ENCODE results near the gene RSPRY1.
"Not testable (repeated sequence)": the region's sequence is repeated elsewhere in the genome, so short reads cannot be mapped to it uniquely, and the experiment has no call there.

DNA sequence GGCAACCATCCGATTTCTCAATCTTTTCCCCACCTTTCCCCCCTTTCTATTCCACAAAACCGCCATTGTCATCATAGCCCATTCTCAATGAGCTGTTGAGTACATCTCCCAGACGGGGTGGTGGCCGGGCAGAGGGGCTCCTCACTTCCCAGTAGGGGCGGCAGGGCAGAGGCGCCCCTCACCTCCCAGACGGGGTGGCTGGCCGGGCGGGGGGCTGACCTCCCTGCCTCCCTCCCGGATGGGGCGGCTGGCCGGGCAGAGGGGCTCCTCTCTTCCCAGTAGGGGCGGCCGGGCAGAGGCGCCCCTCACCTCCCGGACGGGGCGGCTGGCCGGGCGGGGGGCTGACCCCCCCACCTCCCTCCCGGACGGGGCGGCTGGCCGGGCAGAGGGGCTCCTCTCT lies 14.2 kb downstream of the RSPRY1 start:
- TF ChIP-seq CTCF (IDR thresholded peaks at IDR 0.05); ZFX (IDR thresholded peaks at IDR 0.05; ENCODE audit: borderline replicate concordance): not testable (repeated sequence)
